HG03520 (cell line): ENCODE data around the gene CYB5D1.
A peak's percentile ranks its signal among the peaks of the same experiment; 100 is the strongest.

ENCODE experiments used
- ATAC-seq: cut with Tn5 transposase; IDR thresholded peaks from one replicate; pipeline ENCODE4 v1.9.1; 2021; ENCODE audit warnings: mild to moderate bottlenecking, moderate library complexity; ENCODE audit not compliant: unreplicated experiment

CYB5D1 gene

GRCh38 chr17:7843536-7844291 is 14.1 kb upstream of the CYB5D1 start:
- no peak for ATAC-seq

GRCh38 chr17:7844292-7845154 is 13.3 kb upstream of the CYB5D1 start:
- peak; percentile 43 for ATAC-seq

GRCh38 chr17:7845359-7846062 is 12.3 kb upstream of the CYB5D1 start:
- ATAC-seq: no peak

GRCh38 chr17:7846063-7846735 is 11.6 kb upstream of the CYB5D1 start:
- no peak for ATAC-seq

- no peak for ATAC-seq
Measured at GRCh38 chr17:7846765-7847661, 10.8 kb upstream of the CYB5D1 start.

- ATAC-seq: no peak
Measured at GRCh38 chr17:7848131-7848579, 9.6 kb upstream of the CYB5D1 start.

GRCh38 chr17:7848739-7849129 is 9.1 kb upstream of the CYB5D1 start:
- no peak for ATAC-seq

- ATAC-seq: no peak
Measured at GRCh38 chr17:7849130-7849750, 8.6 kb upstream of the CYB5D1 start.

GRCh38 chr17:7849751-7850504 is 7.9 kb upstream of the CYB5D1 start:
- no peak for ATAC-seq

GRCh38 chr17:7850701-7851437 is 6.9 kb upstream of the CYB5D1 start:
- no peak for ATAC-seq

- ATAC-seq: peak; percentile 55
Measured at GRCh38 chr17:7851438-7852261, 6.2 kb upstream of the CYB5D1 start.

- ATAC-seq: no peak
Measured at GRCh38 chr17:7852262-7852670, 5.5 kb upstream of the CYB5D1 start.

GRCh38 chr17:7852919-7853690 is 4.7 kb upstream of the CYB5D1 start:
- ATAC-seq: no peak

- ATAC-seq: no peak
Measured at GRCh38 chr17:7853691-7854038, 4.1 kb upstream of the CYB5D1 start.

GRCh38 chr17:7854078-7854777 is 3.6 kb upstream of the CYB5D1 start:
- ATAC-seq: no peak
